Measurements from ENCODE around the gene GNL3L.

The GNL3L gene, protein sequence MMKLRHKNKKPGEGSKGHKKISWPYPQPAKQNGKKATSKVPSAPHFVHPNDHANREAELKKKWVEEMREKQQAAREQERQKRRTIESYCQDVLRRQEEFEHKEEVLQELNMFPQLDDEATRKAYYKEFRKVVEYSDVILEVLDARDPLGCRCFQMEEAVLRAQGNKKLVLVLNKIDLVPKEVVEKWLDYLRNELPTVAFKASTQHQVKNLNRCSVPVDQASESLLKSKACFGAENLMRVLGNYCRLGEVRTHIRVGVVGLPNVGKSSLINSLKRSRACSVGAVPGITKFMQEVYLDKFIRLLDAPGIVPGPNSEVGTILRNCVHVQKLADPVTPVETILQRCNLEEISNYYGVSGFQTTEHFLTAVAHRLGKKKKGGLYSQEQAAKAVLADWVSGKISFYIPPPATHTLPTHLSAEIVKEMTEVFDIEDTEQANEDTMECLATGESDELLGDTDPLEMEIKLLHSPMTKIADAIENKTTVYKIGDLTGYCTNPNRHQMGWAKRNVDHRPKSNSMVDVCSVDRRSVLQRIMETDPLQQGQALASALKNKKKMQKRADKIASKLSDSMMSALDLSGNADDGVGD

DNA sequence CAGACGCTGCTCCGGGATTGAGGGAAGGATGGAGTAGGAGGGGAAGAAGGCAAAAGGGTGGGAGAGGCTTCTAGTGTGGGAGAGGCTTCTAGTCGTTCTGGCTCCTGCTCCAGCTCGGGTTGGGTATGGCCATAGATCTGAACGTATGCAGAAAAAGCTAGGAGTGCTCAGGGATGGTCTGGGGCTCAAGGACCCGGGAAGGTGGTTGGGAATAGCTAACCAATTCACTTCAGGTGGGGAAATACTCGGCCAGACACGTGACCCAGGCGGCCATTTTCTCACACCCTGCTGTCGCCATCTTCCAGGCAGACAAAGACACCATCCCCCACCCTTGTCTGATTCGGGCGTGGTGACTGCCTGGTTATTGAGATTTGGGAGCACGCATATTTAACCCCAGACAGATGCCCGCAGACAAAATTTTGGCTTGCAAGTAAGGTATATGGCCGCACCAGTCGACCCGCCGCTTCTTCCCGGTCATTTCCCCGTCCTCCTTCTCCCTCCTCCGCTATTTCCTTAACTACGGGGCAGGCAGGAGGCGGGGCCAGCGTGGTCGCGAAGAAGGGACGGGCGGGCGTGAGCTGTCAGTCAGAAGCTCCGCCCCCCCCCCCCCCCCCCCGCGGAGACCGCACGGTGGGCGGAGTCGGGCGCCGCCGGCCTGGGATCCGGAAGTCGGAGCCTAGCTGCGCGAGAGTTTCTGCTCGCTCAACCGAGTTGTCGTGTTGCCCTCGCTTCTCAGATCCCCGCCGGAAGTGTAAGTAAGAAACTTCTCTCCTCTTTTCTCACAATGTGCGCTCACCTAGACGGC lies at the start of gene GNL3L:
GNL3L (plus strand) TSS at position 668 of the 805 bp plus-strand sequence. CDS start 2,348 bp downstream, outside the sequence.
- TF ChIP-seq GATA3 (IDR thresholded peaks at IDR 0.05; ENCODE audit: low read depth, low read length) (no peak), GATA2 (IDR thresholded peaks at IDR 0.05; ENCODE audit: low read depth, low read length) (no peak)

DNA sequence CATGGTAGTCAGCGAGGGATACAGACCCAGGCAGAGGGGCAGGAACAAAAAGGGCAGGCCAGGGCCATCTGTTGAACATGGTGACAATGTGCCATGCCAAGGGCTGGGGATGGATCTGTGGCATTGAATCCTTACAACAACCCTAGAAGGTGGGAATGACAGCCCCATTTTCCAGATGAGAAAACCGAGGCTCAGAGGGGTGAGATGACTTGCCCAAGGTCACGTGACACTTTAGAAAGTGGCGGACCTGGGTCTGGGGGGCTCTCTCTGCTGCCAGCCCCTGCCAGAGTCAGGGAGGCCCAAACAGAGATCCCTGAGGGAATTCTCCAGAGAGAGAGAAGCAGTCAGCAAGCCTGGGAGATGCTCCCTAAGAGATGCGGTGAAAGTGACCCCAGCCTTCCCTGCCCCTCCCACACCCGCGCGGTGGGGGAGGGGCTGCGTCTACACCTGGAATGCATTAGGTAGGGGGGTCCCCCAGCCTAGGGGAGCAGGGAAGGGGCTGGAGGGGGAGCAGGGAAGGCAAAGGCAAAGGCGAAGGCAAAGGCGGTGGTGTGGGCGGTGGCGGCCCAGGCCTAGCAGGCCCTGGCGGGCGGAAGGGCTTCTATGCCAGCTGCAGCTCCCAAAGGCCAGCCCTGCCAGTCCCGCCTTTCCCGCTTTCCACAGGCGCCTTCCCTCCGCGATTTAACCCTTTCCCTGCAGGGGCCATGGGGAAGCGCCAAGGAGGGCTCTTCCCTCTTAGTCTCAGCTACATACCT lies 47.0 kb upstream of the GNL3L start:
- no peak for TF ChIP-seq GATA3 (IDR thresholded peaks at IDR 0.05; ENCODE audit: low read depth, low read length)
- TF ChIP-seq GATA2 (IDR thresholded peaks at IDR 0.05; ENCODE audit: low read depth, low read length) = no peak

DNA sequence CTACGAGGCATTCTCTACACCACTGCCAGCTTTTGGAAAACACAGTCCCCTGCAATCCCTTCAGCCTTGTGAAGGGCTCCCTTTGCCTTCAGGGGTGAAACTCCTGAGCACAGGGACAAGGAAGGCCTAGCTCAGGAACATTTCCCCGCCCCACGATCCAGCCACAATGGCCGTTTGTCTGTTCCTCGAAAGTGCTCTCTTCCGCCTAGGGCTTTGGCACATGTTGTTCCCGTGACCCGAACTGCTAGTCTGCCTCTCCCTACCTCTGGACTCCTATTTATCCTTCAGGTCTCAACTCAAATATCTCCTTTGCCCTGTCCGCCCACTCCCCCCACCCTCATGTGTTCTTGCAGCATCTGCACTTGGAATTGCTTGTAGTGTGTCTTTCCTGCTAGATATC lies 46.1 kb upstream of the GNL3L start:
- TF ChIP-seq GATA3 (IDR thresholded peaks at IDR 0.05; ENCODE audit: low read depth, low read length) (no peak), GATA2 (IDR thresholded peaks at IDR 0.05; ENCODE audit: low read depth, low read length) (no peak)

DNA sequence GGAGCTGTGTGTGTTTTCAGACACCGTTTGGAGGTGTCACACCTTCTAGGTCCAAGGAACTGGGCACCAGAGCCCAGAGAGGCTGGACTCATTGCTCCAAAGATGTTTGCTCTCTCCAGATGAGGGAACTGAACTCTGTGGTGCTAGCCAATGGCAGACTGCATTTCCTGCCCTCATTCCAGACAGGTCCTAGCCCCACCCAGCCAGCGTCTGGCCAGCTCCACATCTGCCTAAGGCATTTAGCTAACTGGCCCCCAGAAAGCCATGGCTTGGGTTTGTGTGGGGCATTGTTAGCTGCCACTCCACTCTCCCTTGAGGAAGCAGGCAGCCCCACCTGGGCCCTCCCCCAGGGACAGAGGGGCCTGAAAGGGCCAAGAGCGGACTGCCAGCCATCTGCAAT lies 45.4 kb upstream of the GNL3L start:
- TF ChIP-seq GATA3 (IDR thresholded peaks at IDR 0.05; ENCODE audit: low read depth, low read length) = no peak
- TF ChIP-seq GATA2 (IDR thresholded peaks at IDR 0.05; ENCODE audit: low read depth, low read length) = no peak

DNA sequence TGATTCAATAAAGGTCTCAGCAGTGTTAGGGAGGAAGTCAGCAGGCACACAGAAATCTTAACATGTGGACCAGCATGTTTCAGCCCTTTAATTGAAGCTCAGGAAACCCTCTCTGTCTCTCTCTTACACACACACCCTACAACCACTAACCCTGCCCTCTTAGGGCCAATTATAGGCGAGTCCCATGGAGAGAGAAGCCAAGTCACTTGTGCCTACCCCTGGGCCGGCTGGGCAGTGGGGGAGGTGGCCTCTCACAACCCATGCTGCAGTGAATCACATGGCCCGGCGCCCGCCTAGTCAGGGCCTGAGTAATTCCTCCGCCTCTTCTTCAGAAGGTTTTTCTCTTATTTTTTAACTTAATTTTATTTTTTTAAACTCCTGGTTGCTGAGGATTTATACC lies 37.7 kb upstream of the GNL3L start:
- TF ChIP-seq GATA2 (IDR thresholded peaks at IDR 0.05; ENCODE audit: low read depth, low read length) = no peak
- TF ChIP-seq GATA3 (IDR thresholded peaks at IDR 0.05; ENCODE audit: low read depth, low read length) = no peak

DNA sequence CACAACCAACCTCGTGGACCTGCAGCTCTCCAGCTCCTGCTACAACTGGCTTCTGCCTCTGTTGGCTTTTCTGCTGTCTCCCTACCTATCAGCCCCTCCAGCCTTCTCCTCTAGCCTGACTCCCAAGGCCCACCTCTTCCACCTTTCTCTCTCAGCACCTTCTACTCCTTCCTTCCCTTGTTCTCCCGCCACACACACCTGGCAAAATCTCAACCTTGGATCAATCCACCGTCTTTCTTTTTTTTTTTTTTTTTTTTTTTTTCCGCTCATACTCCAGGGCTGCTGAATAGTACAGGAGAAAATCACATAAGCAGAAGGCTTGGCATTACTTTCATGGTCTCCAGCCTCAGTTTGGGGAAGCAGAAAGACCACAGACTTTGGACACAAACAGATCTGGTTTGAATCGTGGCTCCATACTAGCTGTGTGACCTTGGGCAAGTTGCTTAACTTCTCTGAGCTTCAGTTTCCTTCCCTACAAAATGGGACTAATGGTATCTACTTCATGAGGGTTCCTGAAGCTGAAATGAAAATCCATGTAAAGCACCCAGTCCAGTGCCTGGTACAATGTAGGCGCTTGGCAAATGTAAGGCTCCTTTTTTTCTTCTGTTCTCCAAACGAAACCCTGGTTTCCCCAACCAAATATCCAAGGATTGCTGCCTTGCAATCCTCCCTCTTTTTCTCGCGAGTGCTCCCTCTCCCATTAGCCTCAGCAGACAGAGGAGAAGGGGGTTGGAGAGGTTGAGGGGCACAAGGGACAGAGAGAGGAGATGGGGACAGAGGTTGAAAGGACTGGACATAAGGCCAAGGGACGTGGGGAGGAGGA lies 35.6 kb upstream of the GNL3L start:
- TF ChIP-seq GATA3 (IDR thresholded peaks at IDR 0.05; ENCODE audit: low read depth, low read length) = no peak
- no peak for TF ChIP-seq GATA2 (IDR thresholded peaks at IDR 0.05; ENCODE audit: low read depth, low read length)

DNA sequence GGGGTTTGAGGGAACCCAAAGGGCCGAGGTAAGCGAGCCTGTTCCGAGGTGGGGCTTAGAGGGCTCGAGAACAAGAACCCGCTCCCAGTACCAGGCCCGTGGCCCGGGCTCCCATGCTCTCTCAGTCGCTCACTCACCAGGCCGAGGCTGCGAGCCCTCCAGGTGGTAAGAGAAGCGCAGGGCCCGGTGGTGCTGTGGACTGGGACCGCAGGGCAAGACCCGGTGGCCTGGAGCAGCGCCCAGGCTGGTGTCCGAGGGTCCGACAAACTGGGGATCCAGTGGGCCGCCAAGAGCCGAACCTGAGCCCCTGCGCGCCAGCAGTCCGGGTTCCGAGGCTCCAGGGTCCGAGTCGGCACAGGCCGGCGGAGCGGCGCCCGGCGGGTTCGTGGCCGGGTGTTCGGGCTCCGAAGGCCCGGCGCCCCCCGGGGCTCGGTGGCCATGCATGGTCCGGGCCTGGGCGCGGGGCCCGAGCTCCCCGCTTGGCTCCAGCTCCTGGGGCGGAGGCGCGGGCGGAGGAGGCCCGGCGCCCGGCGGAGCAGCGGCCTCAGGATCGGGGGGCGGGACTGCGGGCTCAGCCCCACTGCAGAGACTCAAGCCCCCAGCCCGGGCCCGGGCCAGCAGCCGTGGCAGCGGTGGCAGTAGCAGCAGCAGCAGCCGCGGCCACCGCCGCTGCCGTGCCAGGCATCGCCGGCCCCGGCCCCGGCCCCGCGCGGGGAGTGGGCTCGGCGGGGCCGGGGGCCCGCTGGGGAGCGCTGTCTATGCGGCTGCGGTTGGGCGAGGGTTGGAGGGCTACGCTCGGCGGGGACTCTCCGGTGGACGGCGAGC lies 34.8 kb upstream of the GNL3L start:
- no peak for TF ChIP-seq GATA2 (IDR thresholded peaks at IDR 0.05; ENCODE audit: low read depth, low read length)
- TF ChIP-seq GATA3 (IDR thresholded peaks at IDR 0.05; ENCODE audit: low read depth, low read length) = no peak

DNA sequence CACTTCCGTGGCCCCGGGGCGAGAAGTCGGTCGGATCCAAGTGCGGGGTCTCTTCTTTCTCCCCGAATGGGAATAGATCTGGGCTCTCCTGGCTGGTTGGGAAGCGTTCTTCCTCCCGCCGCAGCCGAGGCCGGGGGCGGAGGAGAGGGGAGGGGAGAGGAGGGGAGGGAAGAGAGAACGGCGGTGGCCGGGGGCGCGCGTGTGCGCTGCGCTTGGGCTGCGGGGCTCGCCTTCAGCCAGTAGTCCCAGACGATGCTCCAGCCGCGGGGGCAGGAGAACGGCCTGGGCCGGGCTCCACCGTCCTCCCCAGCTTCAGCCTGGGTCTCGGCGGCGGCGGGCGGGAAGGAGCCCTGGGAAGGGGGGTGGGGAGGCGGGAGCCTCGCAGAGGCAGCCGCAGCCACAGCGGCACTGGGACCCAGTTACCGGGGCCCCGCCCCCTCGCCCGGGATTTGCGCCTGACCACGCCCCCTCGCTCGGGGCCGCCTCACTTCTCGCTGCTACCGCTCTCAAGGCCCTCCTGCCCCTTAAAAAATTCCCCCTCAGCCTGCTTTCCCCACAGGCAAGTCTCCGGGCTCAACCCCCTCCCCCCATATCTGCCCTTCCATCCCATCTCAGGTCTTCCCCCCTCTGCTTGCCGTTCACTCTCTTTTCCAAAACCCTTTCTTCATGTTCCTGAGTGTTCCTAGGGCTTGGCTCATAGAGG lies 34.1 kb upstream of the GNL3L start, which contains the start of gene FGD1:
FGD1 (minus strand) TSS at position 421 of the 703 bp plus-strand sequence. CDS start 802 bp downstream, outside the sequence.
- TF ChIP-seq GATA2 (IDR thresholded peaks at IDR 0.05; ENCODE audit: low read depth, low read length) = no peak
- no peak for TF ChIP-seq GATA3 (IDR thresholded peaks at IDR 0.05; ENCODE audit: low read depth, low read length)

DNA sequence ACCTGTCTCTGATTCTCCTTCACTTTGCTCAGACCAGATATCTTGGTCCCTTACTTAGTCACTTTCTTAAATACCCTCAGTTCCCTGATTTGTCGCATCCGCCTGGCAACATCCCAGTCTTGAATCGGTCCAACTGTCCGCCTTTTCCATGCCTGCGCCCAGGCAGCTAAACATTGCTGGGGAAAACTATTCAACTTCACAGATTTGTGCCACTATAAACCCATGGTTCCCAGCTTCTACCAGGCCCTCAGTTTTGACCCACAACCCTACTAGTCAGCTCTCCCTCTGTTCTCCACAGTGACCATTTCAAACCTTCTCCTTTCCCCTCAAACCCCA lies 33.5 kb upstream of the GNL3L start:
- TF ChIP-seq GATA3 (IDR thresholded peaks at IDR 0.05; ENCODE audit: low read depth, low read length) = no peak
- no peak for TF ChIP-seq GATA2 (IDR thresholded peaks at IDR 0.05; ENCODE audit: low read depth, low read length)

DNA sequence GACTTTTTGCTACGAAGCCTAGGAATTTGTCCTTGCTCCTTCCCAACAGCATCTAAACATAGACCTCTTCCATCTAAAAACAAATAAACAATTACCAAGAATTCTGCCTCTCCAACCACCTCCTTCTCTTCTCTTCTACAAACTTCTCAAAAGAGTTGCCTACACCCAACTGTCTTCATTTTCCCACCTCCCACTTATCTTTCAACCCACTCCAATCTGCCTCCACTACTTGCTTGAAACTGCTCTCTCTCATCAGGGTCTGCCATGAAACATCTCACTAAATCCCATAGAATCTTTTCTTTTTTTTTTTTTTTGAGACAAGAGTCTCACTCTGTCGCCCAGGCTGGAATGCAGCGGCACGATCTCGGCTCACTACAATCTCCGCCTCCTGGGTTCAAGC lies 33.1 kb upstream of the GNL3L start:
- no peak for TF ChIP-seq GATA3 (IDR thresholded peaks at IDR 0.05; ENCODE audit: low read depth, low read length)
- TF ChIP-seq GATA2 (IDR thresholded peaks at IDR 0.05; ENCODE audit: low read depth, low read length) = no peak

DNA sequence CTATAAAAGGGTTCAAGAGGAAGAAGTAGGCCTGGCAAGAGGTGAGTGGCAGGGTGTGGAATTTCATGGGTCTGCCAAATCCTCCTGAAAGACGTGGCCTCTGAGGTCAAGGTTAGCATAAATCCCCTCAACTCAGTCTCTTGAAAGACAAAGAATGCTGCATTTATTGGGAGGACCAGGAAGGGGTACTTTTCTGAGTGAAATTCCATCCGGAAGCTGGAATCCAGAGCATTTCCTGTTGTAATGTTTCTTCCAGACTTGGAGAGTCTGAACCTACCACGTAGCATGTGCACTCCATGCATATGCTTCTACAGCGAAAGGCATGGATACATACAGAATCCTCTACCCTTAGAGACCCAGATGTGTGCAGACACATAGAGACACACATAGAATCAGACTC lies 20.6 kb upstream of the GNL3L start:
- TF ChIP-seq GATA2 (IDR thresholded peaks at IDR 0.05; ENCODE audit: low read depth, low read length) = no peak
- TF ChIP-seq GATA3 (IDR thresholded peaks at IDR 0.05; ENCODE audit: low read depth, low read length) = no peak

DNA sequence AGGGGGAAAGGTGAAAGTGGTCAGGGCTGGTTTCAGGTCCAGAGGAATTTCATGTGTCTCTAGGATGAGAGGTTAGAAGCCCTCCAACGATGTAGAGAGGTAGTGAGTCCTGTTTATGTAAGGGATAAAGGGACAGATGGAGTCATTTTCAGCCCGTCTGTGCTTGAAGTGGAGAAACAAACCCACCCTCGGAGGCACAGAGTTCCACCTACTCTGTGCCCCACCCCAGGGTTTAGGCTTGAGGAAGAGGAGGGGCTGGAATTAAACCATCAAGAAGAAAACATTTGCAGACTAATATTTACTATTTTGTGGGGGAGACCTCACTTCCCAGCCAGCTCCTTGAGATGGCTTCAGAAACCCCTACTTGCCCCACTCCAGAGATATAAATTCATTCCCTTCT lies 868 bp upstream of the GNL3L start:
- TF ChIP-seq GATA3 (IDR thresholded peaks at IDR 0.05; ENCODE audit: low read depth, low read length) = no peak
- TF ChIP-seq GATA2 (IDR thresholded peaks at IDR 0.05; ENCODE audit: low read depth, low read length) = no peak

Measured in SH-SY5Y (cell line).